Activated B cell treated with CpG ODN at 0.5 μM for 24 hours (primary cell): ENCODE data around the gene C5orf34. TPM values are rescaled to one million over a fixed set of nuclear protein-coding genes. Genes with fewer than 3 reads are reported as not detected.

Experiments used
- ATAC-seq: fragments of 200-7000 bp; cut with Tn5 transposase; one replicate; pipeline ENCODE4 v1.10.0; 2021; ENCODE audit warnings: low read depth, mild to moderate bottlenecking, moderate library complexity
- CTCF ChIA-PET: fragments of 350-600 bp; sonication (Branson Sonifier 250); formaldehyde crosslinking; loops from one replicate; lab custom pipeline; 2021; ENCODE audit warnings: antibody characterized with exemption; lab: Charles Lee
- POLR2A ChIA-PET: fragments of 350-600 bp; sonication (Branson Sonifier 250); formaldehyde crosslinking; loops from one replicate; lab custom pipeline; 2021; ENCODE audit warnings: antibody characterized with exemption; lab: Charles Lee
- DNase-seq: peaks from one replicate; pipeline ENCODE4 v3.0.0; 2022
- H3K27ac Mint-ChIP-seq: one replicate; pipeline ENCODE4 v1.8.0; 2020; ENCODE audit warnings: mixed read lengths
- H3K27me3 Mint-ChIP-seq: one replicate; pipeline ENCODE4 v1.8.0; 2021; ENCODE audit warnings: mixed read lengths
- H3K36me3 Mint-ChIP-seq: one replicate; pipeline ENCODE4 v1.8.0; 2021; ENCODE audit warnings: low read depth, mixed read lengths
- H3K4me1 Mint-ChIP-seq: one replicate; pipeline ENCODE4 v1.8.0; 2021; ENCODE audit warnings: mixed read lengths
- H3K4me3 Mint-ChIP-seq: one replicate; pipeline ENCODE4 v1.8.0; 2020; ENCODE audit warnings: mild to moderate bottlenecking, mixed read lengths
- H3K9me3 Mint-ChIP-seq: one replicate; pipeline ENCODE4 v1.8.0; 2020; ENCODE audit warnings: mixed read lengths
- CTCF ChIP-seq: fragments of 200-600 bp; IDR thresholded peaks from one replicate; pipeline ENCODE4 v1.8.0; 2022; ENCODE audit warnings: antibody characterized with exemption, mild to moderate bottlenecking
- intact Hi-C: fragments of 100-400 bp; cut with micrococcal nuclease; formaldehyde crosslinking; loops from one replicate; pipeline ENCODE4 v1.15.1; 2024
- total RNA-seq: library from RNA; stranded (reverse); gene quantifications from 2 replicates; pipeline ENCODE4 v1.2.3, GENCODE V29; 2022

C5orf34 gene
- total RNA-seq, 1 donor from 2014 or later, result 4.7 TPM

- POLR2A ChIA-PET, result no interaction called here
- no peak for TF ChIP-seq CTCF
- H3K36me3 Mint-ChIP-seq, result peaks cover 2% of the 10 kb centered on the region
These were observed 16.4 kb downstream of the C5orf34 start for GRCh38 chr5:43498581-43498980.

GRCh38 chr5:43497311-43498104, 17.4 kb downstream of the C5orf34 start:
- DNase-seq, result no peak
- H3K36me3 Mint-ChIP-seq, result peaks cover 2% of the 10 kb centered on the region
- no peaks in the 10 kb centered on the region for H3K9me3 Mint-ChIP-seq
- no peaks in the 10 kb centered on the region for H3K27me3 Mint-ChIP-seq
- CTCF ChIA-PET, result no interaction called here
- H3K4me3 Mint-ChIP-seq, result peak overlapping the region; percentile 1
- intact Hi-C loops, result no loop called here
- ATAC-seq, result no peak
- no peak for TF ChIP-seq CTCF
- H3K27ac Mint-ChIP-seq, result no peak overlapping the region
- POLR2A ChIA-PET, result interaction anchor here (0.6 kb wide), 1 partner anchor 13 kb away, joined by 3 read pairs; no protein-coding TSS in a partner anchor
- no peaks in the 10 kb centered on the region for H3K4me1 Mint-ChIP-seq

More at GRCh38 chr5:43498581-43498980, 16.4 kb downstream of the C5orf34 start:
- intact Hi-C loops, result no loop called here
- CTCF ChIA-PET, result no interaction called here
- no peaks in the 10 kb centered on the region for H3K9me3 Mint-ChIP-seq
- ATAC-seq (no peak), DNase-seq (no peak)
- no peaks in the 10 kb centered on the region for H3K27me3 Mint-ChIP-seq
- H3K4me1 Mint-ChIP-seq, result no peaks in the 10 kb centered on the region
- no peak overlapping the region for H3K4me3 Mint-ChIP-seq
- H3K27ac Mint-ChIP-seq, result no peak overlapping the region

GRCh38 chr5:43491326-43491725, 23.6 kb downstream of the C5orf34 start:
- Mint-ChIP-seq H3K27ac (no peak overlapping the region), H3K36me3 (peaks cover 10% of the 10 kb centered on the region), H3K27me3 (no peaks in the 10 kb centered on the region), H3K9me3 (no peaks in the 10 kb centered on the region), H3K4me1 (no peaks in the 10 kb centered on the region), H3K4me3 (no peak overlapping the region)
- TF ChIP-seq CTCF, result no peak
- POLR2A ChIA-PET, result no interaction called here
- intact Hi-C loops, result no loop called here
- CTCF ChIA-PET, result no interaction called here
- no peak for ATAC-seq
- DNase-seq, result no peak

GRCh38 chr5:43486353-43486752, 28.6 kb downstream of the C5orf34 start:
- Mint-ChIP-seq H3K4me1 (peaks cover 31% of the 10 kb centered on the region), H3K9me3 (no peaks in the 10 kb centered on the region), H3K27ac (no peak overlapping the region), H3K4me3 (no peak overlapping the region), H3K36me3 (peaks cover 16% of the 10 kb centered on the region), H3K27me3 (no peaks in the 10 kb centered on the region)
- no peak for ATAC-seq
- no peak for DNase-seq
- ChIA-PET POLR2A (interaction anchor here (1.2 to 4.4 kb wide), 4 partner anchors 27 to 173 kb away, joined by 6 to 140 read pairs (median 67); partner anchors contain the start of genes C5orf34, HMGCS1 and NNT), CTCF (no interaction called here)
- intact Hi-C loops, result loop anchor here (10.0 kb wide), 1 partner anchor 262 kb away; no protein-coding TSS in a partner anchor
- TF ChIP-seq CTCF, result no peak

GRCh38 chr5:43485406-43485805, 29.5 kb downstream of the C5orf34 start:
- H3K36me3 Mint-ChIP-seq, result peaks cover 17% of the 10 kb centered on the region
- H3K27ac Mint-ChIP-seq, result peak overlapping the region; percentile 100
- H3K4me3 Mint-ChIP-seq, result no peak overlapping the region
- no peak for DNase-seq
- H3K4me1 Mint-ChIP-seq, result peaks cover 31% of the 10 kb centered on the region
- no peaks in the 10 kb centered on the region for H3K9me3 Mint-ChIP-seq
- TF ChIP-seq CTCF, result no peak
- intact Hi-C loops, result loop anchor here (2.0 to 10.0 kb wide), 2 partner anchors 97 to 261 kb away; no protein-coding TSS in a partner anchor
- ChIA-PET CTCF (interaction anchor here (1.7 kb wide), 2 partner anchors 86 to 379 kb away, joined by 5 to 7 read pairs; no protein-coding TSS in a partner anchor), POLR2A (interaction anchor here (1.2 to 4.4 kb wide), 10 partner anchors 21 to 535 kb away, joined by 5 to 140 read pairs (median 46); partner anchors contain the start of genes C5orf34, HMGCS1, NNT and PAIP1)
- H3K27me3 Mint-ChIP-seq, result no peaks in the 10 kb centered on the region
- no peak for ATAC-seq
